DOHH2 (cell line): Measurements from ENCODE around the gene RABGAP1.

Experiments used
- EZH2phosphoT487 ChIP-seq: fragments of 200-600 bp; sonication (generic); IDR thresholded peaks from 2 replicates; pipeline ENCODE4 v1.6.1; 2017; ENCODE audit warnings: borderline replicate concordance, mild to moderate bottlenecking, antibody characterized with exemption, low read length, moderate library complexity, mixed read lengths
- TF ChIP-seq, protein P1 (sequence below): fragments of 200-600 bp; sonication (generic); IDR thresholded peaks from one replicate; pipeline ENCODE4 v1.5.1; 2014; ENCODE audit warnings: antibody characterized with exemption, mild to moderate bottlenecking, low read depth, low read length; ENCODE audit not compliant: poor library complexity, severe bottlenecking

GRCh38 chr9:123041489-123041888 lies 100.7 kb downstream of the RABGAP1 start:
- TF ChIP-seq, protein P1, sequence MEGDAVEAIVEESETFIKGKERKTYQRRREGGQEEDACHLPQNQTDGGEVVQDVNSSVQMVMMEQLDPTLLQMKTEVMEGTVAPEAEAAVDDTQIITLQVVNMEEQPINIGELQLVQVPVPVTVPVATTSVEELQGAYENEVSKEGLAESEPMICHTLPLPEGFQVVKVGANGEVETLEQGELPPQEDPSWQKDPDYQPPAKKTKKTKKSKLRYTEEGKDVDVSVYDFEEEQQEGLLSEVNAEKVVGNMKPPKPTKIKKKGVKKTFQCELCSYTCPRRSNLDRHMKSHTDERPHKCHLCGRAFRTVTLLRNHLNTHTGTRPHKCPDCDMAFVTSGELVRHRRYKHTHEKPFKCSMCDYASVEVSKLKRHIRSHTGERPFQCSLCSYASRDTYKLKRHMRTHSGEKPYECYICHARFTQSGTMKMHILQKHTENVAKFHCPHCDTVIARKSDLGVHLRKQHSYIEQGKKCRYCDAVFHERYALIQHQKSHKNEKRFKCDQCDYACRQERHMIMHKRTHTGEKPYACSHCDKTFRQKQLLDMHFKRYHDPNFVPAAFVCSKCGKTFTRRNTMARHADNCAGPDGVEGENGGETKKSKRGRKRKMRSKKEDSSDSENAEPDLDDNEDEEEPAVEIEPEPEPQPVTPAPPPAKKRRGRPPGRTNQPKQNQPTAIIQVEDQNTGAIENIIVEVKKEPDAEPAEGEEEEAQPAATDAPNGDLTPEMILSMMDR, result no peak
- no peak for TF ChIP-seq EZH2phosphoT487
